GM13977 (cell line): ENCODE results near the gene CACNA1S.

Experiments
- DNase-seq: peaks from one replicate; pipeline ENCODE4 v3.0.0; 2012; ENCODE audit warnings: low spot score
- in situ Hi-C: fragments of 300-500 bp; cut with MboI; formaldehyde crosslinking; loops from one replicate; pipeline ENCODE4 v1.12.0; 2022; ENCODE audit warnings: low sequenced_read_pairs, low pct_unique_long_range_greater_than_20kb, mixed read lengths, inconsistent platforms; ENCODE audit not compliant: unreplicated experiment
- TF ChIP-seq, protein P1 (sequence below): IDR thresholded peaks from 2 replicates; pipeline ENCODE4 v1.5.1; 2012; ENCODE audit warnings: mild to moderate bottlenecking, control low read depth; ENCODE audit not compliant: insufficient read depth; ENCODE audit errors: extremely low read depth, missing control alignments

CACNA1S gene

DNA sequence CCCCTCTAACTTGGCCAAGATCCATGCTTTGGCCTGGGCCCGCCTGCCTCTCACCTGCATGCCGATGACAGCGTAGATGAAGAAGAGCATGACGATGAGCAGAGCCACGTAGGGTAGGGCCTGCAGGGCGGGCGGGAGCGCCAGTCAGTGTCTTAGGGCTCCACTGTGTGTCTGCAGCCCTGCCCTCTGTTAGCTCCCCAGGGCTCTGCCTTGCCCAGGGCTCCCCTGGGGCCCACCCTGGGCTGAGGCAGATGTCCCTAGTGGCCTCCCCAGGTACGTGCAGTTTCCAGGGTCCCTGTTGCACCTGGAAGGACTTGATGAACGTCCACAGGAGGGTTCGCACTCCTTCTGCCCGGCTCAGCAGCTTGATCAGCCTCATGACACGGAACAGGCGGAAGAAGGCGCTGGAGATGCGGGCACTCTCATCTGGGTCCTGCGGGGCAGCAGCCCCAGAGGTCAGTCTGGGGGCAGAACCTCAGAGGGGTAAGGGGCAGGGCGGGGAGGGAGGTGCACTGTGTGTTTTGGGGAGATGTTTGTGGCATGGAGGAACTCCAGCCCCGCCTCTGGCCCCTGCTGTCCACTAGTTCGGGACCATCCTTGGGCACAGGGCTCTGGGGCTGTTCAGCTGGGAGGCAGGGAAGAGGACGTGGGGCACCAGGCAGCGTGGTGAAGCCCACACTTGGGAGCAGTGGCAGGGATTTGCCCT is 58.9 kb downstream of the CACNA1S start:
- in situ Hi-C loops: no loop called here
- no peak for DNase-seq
- TF ChIP-seq, protein P1, sequence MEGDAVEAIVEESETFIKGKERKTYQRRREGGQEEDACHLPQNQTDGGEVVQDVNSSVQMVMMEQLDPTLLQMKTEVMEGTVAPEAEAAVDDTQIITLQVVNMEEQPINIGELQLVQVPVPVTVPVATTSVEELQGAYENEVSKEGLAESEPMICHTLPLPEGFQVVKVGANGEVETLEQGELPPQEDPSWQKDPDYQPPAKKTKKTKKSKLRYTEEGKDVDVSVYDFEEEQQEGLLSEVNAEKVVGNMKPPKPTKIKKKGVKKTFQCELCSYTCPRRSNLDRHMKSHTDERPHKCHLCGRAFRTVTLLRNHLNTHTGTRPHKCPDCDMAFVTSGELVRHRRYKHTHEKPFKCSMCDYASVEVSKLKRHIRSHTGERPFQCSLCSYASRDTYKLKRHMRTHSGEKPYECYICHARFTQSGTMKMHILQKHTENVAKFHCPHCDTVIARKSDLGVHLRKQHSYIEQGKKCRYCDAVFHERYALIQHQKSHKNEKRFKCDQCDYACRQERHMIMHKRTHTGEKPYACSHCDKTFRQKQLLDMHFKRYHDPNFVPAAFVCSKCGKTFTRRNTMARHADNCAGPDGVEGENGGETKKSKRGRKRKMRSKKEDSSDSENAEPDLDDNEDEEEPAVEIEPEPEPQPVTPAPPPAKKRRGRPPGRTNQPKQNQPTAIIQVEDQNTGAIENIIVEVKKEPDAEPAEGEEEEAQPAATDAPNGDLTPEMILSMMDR: peak; percentile 2

DNA sequence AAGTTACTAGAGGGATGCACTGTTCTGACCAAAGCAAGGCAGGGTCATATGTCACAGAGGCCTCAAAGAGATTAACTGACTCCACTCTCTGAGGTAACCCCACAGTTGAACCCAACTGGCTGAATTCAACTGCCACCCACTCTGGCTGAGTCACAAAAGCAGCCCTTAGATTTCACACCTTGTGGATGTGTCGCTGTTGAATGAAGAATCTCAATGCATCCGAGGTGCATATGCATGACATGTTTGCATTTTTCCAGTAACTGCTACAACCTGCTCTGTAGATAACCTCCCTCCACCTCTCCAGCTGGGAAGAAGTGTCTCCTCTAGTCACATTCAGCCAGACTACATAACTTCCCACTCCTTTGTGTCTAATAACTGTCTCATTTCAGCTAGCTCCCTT is 60.8 kb downstream of the CACNA1S start:
- in situ Hi-C loops: no loop called here
- TF ChIP-seq, protein P1: no peak
- DNase-seq: no peak

DNA sequence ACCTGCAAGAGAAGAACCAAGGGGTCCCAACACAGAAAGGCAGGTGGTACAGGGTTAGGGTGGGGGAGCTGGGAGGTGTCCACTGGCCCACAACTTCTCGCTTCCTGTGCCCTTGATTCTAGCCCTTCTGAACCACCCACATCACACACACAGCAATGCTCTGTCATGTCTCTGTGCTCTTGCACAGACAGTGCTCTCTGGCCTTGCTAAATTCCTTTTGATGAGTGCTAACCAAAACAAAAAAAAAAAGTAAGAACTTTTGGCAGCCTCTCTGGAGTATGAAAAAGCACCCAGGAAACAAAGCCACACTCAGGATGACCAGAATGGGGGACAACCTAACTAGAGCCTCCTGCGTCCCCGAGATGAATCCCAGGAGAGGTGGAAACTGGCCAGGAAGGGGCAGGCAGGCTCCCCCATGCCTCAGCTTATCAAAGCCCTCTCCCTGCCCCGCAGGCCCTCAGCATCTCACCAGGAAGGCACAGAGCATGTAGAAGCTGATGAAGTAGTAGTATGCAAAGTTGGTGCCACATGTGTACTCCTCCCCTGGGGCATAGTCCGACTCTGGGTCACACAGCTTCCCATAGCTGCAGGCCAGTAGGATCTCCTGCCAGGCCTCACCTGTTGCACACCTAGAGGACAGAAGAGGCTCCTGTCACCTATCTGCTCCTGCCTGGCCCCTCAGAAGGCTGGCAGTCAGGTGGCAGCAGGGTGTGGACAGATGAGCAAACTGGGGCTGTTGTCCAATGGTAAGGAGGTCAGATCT is 61.5 kb downstream of the CACNA1S start:
- TF ChIP-seq, protein P1: no peak
- in situ Hi-C loops: no loop called here
- no peak for DNase-seq

DNA sequence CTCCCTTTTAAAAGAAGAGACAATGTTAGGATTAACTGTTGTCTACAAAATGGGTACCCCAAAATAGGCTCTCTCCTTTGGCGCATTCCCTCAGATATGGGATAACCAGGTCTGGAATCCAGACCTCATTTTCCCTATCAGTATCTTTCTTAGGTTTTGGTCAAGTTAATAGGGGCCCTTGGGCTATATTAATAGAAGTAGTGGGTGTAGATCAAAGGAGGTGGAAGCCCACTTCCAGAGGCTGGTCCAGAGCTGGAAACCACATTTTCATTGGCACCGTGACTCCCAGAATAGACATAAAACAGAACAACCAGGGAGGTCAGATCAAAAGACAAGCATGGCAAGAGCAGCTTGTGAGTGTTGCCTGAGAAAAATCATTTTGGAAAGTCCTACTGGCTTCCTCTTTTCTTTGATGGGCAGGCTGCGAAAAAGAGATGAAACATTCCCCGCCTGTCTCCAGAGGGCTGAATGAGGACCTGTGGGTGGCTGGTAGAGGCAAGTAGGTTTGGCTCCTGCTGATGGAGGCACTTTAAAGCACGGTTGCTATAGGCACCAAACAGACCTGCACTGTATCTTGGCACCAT is 62.9 kb downstream of the CACNA1S start:
- in situ Hi-C loops: no loop called here
- TF ChIP-seq, protein P1: no peak
- no peak for DNase-seq

DNA sequence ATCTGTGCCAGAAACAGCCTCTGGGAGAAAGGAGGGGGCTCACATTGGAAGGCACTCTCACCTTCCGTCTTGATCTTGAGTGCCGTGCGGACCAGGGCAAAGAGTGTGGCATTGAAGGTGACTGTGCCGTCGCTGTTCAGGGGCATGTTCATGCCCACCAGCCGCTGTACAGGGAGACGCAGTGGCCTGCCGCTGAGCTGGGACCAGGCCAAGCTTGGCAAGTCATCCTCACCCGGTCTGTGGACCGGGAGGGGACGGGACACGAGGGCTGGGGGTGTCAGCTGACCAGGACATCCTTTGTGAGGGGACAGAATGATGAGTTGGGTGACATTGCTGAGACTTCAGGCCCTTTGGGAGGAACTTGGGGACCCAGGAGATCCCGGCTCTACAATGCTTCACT is 63.7 kb downstream of the CACNA1S start:
- in situ Hi-C loops: no loop called here
- no peak for DNase-seq
- TF ChIP-seq, protein P1: no peak

DNA sequence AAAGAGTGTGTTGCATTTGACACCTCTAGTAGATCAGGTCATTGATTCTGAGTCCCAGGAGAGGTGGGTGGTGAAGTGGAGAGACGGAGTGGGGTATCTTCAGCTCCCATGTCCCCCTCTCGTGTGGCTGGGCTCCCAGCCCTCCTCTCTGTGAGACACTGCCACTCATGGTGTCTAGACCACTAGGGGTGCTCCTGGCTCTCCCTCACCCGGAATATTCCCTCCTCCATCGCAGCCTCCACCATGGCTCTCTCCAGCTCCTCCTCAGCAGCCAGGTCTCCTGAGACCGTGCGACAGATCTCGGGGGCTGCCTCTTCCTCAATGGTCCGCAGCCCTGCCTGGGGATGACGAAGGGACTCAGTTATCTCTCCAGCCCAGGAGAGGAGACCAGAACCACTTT is 68.1 kb downstream of the CACNA1S start:
- TF ChIP-seq, protein P1: no peak
- in situ Hi-C loops: loop anchor here (5.0 kb wide), 1 partner anchor 67 kb away; no protein-coding TSS in a partner anchor
- DNase-seq: no peak
